Hepatocyte (in vitro differentiated cells): ENCODE data around the gene BEND5. TPM values are rescaled to one million over a fixed set of nuclear protein-coding genes. Genes with fewer than 3 reads are reported as not detected.

Experiments used
- DNase-seq: peaks from one replicate; pipeline ENCODE4 v3.0.0-alpha.2; 2016; ENCODE audit warnings: low spot score
- H2AFZ ChIP-seq: fragments of 200-600 bp; sonication (generic); 2 replicates; pipeline ENCODE4 v1.6.0; 2016; ENCODE audit warnings: antibody characterized with exemption, mild to moderate bottlenecking
- H3K27ac ChIP-seq: fragments of 200-600 bp; sonication (generic); 2 replicates; pipeline ENCODE4 v1.5.1; 2016; ENCODE audit warnings: mild to moderate bottlenecking
- H3K27me3 ChIP-seq: fragments of 200-600 bp; sonication (generic); 2 replicates; pipeline ENCODE4 v1.6.1; 2016
- H3K36me3 ChIP-seq: fragments of 200-600 bp; sonication (generic); replicated peaks from 2 replicates; pipeline ENCODE4 v1.5.1; 2016; ENCODE audit warnings: low read depth; ENCODE audit not compliant: insufficient read depth
- H3K4me1 ChIP-seq: fragments of 200-600 bp; sonication (generic); 2 replicates; pipeline ENCODE4 v1.5.1; 2016; ENCODE audit warnings: mild to moderate bottlenecking, moderate library complexity; ENCODE audit not compliant: insufficient read depth
- H3K4me2 ChIP-seq: fragments of 200-600 bp; sonication (generic); 2 replicates; pipeline ENCODE4 v1.6.0; 2016
- H3K4me3 ChIP-seq: fragments of 200-600 bp; sonication (generic); 2 replicates; pipeline ENCODE4 v1.5.1; 2016; ENCODE audit warnings: mild to moderate bottlenecking
- H3K79me2 ChIP-seq: fragments of 200-600 bp; sonication (generic); 2 replicates; pipeline ENCODE4 v1.6.0; 2017; ENCODE audit warnings: mild to moderate bottlenecking
- H3K9me2 ChIP-seq: fragments of 200-600 bp; sonication (generic); replicated peaks from 2 replicates; pipeline ENCODE4 v1.6.0; 2017; ENCODE audit warnings: mild to moderate bottlenecking; ENCODE audit not compliant: insufficient read depth
- H3K9me3 ChIP-seq: fragments of 200-600 bp; sonication (generic); 2 replicates; pipeline ENCODE4 v1.5.1; 2016; ENCODE audit warnings: low read depth, mild to moderate bottlenecking
- H4K20me1 ChIP-seq: fragments of 200-600 bp; sonication (generic); 2 replicates; pipeline ENCODE4 v1.6.0; 2016; ENCODE audit warnings: mild to moderate bottlenecking; ENCODE audit not compliant: insufficient read depth, poor library complexity, severe bottlenecking
- EZH2 ChIP-seq: fragments of 200-600 bp; sonication (generic); IDR thresholded peaks from 2 replicates; pipeline ENCODE4 v1.6.1; 2016; ENCODE audit warnings: antibody characterized with exemption, mild to moderate bottlenecking, borderline replicate concordance
- EZH2phosphoT487 ChIP-seq: fragments of 200-600 bp; sonication (generic); IDR thresholded peaks from one replicate; pipeline ENCODE4 v1.6.1; 2018; ENCODE audit warnings: antibody characterized with exemption, mild to moderate bottlenecking, low read depth, moderate library complexity; ENCODE audit not compliant: unreplicated experiment, severe bottlenecking
- WGBS: methylation state at CpG from one replicate; pipeline ENCODE4 v1.1.6; 2016; ENCODE audit warnings: low lambda C conversion rate; ENCODE audit errors: missing lambda C conversion rate; 5-methylcytosine and 5-hydroxymethylcytosine counted together
- polyA plus RNA-seq: library from polyadenylated mRNA; unstranded; fragments of >200 nt; fragmentation: Nextera tagmentation; extraction: Ambion mirVana; gene quantifications from 2 replicates; pipeline ENCODE4 v1.2.1, GENCODE V29; 2016
- total RNA-seq: library from RNA; depleted of rRNA; stranded (reverse); fragments of >200 nt; gene quantifications from 2 replicates; pipeline ENCODE4 v1.2.3, GENCODE V29; 2014
- TF ChIP-seq, protein P1 (sequence below): fragments of 200-600 bp; sonication (generic); IDR thresholded peaks from 2 replicates; pipeline ENCODE4 v1.5.1; 2016; ENCODE audit warnings: antibody characterized with exemption, mild to moderate bottlenecking; ENCODE audit not compliant: poor library complexity

The BEND5 gene
- total and polyA plus RNA-seq, 2 experiments from 2014 or later = 7.5 to 7.9 TPM

DNA sequence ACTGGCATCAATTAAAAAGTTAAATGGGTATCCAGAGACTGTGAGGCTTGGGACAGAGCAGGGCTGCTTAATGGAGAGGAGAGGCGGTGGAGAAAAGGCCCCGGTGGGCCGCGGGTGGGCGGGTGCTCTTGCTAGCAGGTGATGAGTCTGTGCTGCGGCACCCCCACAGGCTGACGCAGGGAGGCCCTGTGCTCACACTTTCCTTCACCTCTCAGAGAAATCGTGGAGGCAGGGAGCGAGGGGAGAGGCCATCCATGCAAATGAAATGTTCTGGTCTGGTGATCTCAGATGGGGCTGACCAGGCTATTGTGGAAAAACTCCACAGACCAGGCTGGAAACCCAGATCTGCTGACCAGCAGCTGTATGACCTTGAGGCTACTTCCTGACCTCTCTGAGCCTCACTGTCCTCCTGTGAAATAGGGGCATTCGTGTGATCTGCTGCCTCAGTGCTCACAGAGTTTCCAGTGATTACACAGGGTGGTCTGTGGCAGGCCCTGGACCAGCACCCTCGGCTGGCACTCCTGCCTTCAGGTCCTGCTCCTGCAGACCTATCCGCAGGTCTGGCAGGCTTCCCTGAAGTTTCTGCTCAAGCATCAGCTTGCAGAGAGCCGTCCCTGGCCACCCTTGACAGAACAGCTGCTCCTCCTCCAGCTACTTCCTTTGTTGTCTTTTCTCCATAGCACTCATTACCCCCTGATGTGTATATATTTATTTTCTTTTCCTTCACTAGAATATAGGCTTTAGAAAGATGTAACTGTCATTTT is 89.2 kb downstream of the BEND5 start:
- Histone ChIP-seq H3K27ac (no peak overlapping the region), H3K27me3 (no peaks in the 10 kb centered on the region), H3K4me1 (no peaks in the 10 kb centered on the region), H3K79me2 (no peaks in the 10 kb centered on the region), H3K9me2 (no peaks in the 10 kb centered on the region), H2AFZ (no peak overlapping the region), H3K4me3 (no peak overlapping the region), H3K36me3 (no peaks in the 10 kb centered on the region), H3K9me3 (no peaks in the 10 kb centered on the region), H3K4me2 (no peak overlapping the region), H4K20me1 (no peaks in the 10 kb centered on the region)
- TF ChIP-seq, protein P1, sequence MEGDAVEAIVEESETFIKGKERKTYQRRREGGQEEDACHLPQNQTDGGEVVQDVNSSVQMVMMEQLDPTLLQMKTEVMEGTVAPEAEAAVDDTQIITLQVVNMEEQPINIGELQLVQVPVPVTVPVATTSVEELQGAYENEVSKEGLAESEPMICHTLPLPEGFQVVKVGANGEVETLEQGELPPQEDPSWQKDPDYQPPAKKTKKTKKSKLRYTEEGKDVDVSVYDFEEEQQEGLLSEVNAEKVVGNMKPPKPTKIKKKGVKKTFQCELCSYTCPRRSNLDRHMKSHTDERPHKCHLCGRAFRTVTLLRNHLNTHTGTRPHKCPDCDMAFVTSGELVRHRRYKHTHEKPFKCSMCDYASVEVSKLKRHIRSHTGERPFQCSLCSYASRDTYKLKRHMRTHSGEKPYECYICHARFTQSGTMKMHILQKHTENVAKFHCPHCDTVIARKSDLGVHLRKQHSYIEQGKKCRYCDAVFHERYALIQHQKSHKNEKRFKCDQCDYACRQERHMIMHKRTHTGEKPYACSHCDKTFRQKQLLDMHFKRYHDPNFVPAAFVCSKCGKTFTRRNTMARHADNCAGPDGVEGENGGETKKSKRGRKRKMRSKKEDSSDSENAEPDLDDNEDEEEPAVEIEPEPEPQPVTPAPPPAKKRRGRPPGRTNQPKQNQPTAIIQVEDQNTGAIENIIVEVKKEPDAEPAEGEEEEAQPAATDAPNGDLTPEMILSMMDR = no peak
- no peak for TF ChIP-seq EZH2
- TF ChIP-seq EZH2phosphoT487 = no peak
- no peak for DNase-seq
- WGBS = 80% methylated on average over 5 of the region's 13 CpGs

DNA sequence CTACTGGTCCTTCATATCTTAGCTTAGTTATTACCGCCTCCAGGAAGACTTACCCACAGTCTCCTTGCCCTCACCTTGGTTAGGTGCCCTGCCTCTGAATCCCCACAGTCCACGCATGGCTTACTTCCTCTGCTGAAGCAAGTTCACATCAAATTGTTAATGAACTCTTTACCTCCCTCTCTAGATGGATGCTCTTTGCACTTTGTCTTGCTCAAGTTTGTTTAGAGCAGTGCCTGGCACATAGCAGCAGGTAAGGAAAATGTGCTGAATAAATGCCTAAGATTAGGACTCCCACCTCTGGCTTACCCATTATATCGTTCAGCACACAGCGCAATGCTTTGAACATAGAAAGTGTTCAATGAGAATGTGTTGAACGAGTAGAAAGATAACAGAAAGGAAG is 90.5 kb downstream of the BEND5 start:
- H4K20me1 ChIP-seq = no peaks in the 10 kb centered on the region
- no peaks in the 10 kb centered on the region for H3K79me2 ChIP-seq
- no peak overlapping the region for H3K4me2 ChIP-seq
- no peak overlapping the region for H2AFZ ChIP-seq
- DNase-seq = no peak
- 87% methylated on average over 5 of the region's 5 CpGs for WGBS
- no peaks in the 10 kb centered on the region for H3K36me3 ChIP-seq
- no peaks in the 10 kb centered on the region for H3K27me3 ChIP-seq
- no peak for TF ChIP-seq EZH2phosphoT487
- TF ChIP-seq, protein P1 = no peak
- TF ChIP-seq EZH2 = no peak
- H3K9me3 ChIP-seq = no peaks in the 10 kb centered on the region
- no peak overlapping the region for H3K4me3 ChIP-seq
- no peaks in the 10 kb centered on the region for H3K4me1 ChIP-seq
- H3K27ac ChIP-seq = no peak overlapping the region
- H3K9me2 ChIP-seq = no peaks in the 10 kb centered on the region

DNA sequence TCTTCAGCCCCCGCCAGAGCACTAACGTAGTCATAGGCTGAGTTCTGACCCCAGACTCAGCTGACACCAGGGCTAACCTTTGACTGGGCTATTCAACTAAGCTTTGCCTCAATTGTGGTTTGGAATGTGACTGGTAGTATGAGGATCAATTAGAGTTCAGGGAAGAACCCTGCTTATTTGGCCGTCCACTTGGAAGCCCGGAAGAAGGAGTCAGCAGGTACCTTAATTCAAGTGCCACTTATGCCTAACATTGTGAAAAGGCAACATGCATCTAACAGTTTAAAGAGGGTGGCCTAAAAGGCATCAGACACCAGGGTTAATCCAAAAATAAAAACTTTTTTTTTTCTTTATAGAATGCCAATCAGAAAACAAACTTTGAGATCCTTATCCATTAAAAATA is 92.3 kb downstream of the BEND5 start:
- Histone ChIP-seq H3K4me2 (no peak overlapping the region), H3K4me3 (no peak overlapping the region), H3K27ac (no peak overlapping the region), H4K20me1 (no peaks in the 10 kb centered on the region), H3K79me2 (no peaks in the 10 kb centered on the region), H3K27me3 (no peaks in the 10 kb centered on the region), H3K4me1 (peaks cover 3% of the 10 kb centered on the region), H3K9me2 (no peaks in the 10 kb centered on the region), H3K9me3 (no peaks in the 10 kb centered on the region), H2AFZ (no peak overlapping the region), H3K36me3 (no peaks in the 10 kb centered on the region)
- 93% methylated on average over 4 of the region's 4 CpGs for WGBS
- DNase-seq = no peak
- TF ChIP-seq, protein P1 = no peak
- no peak for TF ChIP-seq EZH2
- no peak for TF ChIP-seq EZH2phosphoT487

DNA sequence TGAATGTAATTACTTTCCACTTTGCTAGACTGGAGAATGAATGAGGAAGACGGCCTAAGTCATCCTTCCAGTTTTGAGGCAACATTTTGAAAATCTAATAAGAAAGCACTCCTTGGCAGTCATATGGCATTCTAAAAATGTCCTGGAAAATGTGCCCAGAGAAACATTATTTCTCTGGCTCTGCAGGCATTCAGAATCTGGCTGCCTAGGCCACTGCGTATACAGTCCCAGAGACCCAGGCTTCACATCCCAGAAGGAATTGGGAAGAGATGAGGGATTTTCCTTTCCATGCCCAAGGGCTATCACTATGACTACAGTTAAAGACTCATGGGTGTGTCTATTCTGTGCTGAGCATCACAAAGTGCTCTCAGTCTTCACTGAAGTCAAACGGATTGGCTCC is 92.9 kb downstream of the BEND5 start:
- H2AFZ ChIP-seq = no peak overlapping the region
- H3K4me1 ChIP-seq = peaks cover 3% of the 10 kb centered on the region
- no peaks in the 10 kb centered on the region for H4K20me1 ChIP-seq
- no peaks in the 10 kb centered on the region for H3K79me2 ChIP-seq
- DNase-seq = no peak
- WGBS = 91% methylated on average over 3 of the region's 3 CpGs
- no peaks in the 10 kb centered on the region for H3K27me3 ChIP-seq
- TF ChIP-seq EZH2 = no peak
- TF ChIP-seq, protein P1 = no peak
- TF ChIP-seq EZH2phosphoT487 = no peak
- no peaks in the 10 kb centered on the region for H3K36me3 ChIP-seq
- H3K27ac ChIP-seq = no peak overlapping the region
- H3K9me2 ChIP-seq = no peaks in the 10 kb centered on the region
- H3K4me2 ChIP-seq = no peak overlapping the region
- H3K9me3 ChIP-seq = no peaks in the 10 kb centered on the region
- no peak overlapping the region for H3K4me3 ChIP-seq
